Measurements from ENCODE around the gene ZC3H12D.
"Not testable (repeated sequence)": the region's sequence is repeated elsewhere in the genome, so short reads cannot be mapped to it uniquely, and the experiment has no call there.

Gene ZC3H12D

DNA sequence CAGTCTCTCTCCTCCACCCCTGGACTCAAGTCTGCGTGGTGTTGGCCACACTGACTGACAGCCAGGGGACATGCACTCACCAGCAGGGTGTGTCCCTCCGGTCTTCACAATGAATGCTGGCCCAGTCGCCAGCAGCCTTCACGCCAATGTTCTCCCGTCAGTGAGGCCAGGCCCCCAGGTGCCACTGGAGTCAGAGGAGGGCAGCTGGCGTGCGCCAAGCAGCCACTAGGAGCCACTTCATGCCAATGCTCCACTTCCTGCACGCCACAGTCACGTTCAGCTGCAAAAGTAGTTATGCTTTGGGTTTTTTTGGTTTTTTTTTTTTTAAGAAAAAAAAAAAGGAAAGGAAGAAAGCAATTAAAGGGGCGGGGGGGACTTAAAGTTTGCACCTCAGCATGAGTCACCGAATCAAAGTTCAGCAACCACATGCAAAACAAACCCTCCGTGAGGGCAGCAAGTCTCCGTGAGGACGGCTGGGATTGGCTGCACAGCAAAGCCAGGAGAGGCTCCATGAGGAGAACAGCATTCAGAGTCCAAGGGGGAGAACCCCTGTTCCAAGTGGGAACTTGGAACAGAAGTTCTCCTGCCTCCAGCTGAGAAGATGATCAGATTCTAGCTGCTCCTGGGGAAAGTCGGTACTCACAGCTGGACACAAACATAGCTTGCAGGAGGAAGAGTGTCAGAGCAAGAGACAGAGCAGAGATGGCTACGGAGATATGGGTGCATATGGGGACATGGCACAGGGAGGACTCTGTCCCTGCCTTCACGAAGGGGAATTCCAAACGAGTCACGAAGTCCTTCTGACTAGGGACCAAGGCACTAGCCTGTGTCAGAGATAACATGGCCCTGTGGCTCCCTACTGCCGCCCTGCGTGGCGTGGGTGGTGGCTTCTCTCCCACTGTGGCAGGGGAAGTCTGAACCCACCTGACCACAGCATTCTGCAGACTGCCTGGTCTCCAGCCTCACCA is at the start of gene ZC3H12D:
Gene ZC3H12D, minus strand, starts transcription at position 282 of the 968 bp plus-strand sequence. CDS start 10,471 bp downstream, outside the sequence.
- DNase-seq (ENCODE audit: low read depth): peak; percentile 67

DNA sequence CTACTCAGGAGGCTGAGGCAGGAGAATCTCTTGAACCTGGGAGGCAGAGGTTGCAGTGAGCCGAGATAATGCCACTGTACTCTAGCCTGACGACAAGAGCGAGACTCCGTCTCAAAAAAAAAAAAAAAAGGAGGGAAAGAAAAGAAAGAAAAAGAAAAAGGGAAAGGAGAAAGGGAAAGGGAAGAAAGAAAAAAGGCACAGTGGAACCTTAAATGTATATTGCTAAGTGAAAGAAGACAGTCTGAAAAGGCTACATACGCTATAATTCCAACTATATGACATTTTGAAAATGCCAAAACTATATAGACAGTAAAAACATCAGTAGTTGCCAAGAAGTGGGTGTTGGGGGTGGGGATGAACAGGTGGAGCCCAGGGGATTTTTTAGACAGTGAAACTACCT is 44.8 kb upstream of the ZC3H12D start:
- DNase-seq (ENCODE audit: low read depth): no peak

DNA sequence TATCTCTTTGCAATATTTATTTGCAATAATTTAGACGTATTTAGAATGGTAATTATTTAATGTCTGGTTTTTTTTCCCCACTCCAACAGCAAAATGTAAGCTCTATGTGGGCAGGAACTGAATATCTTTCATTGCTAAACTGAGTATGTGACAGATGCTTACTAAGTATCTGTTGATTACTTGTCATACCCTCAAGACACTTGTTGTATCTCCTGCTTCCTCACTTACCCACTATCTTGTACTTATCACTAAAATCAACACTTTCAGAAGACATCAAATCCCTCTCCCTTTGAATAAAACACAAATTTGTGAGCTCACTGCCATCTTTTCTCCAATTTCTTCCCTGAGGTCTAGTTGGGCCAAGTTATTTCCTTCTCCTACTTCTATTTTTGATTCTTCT is 30.7 kb upstream of the ZC3H12D start:
- no peak for DNase-seq (ENCODE audit: low read depth)

DNA sequence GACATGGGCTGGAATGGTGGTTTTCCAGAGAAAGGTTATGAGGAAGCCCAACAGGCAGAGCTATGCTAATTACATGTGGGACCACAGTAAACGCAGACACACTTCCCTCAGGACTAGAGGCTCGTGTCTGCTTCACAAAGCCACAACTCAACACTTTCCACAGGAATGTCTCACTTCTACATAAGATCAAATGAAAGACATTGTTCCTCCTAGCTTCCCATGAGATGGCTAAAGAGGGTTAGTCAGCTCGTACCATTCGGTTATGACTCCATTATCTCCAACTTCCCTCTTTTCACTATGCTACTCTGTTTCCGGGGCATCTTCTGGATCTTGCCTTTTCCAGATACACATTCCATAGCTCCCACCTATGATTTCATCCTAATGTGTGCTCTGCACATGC is 29.1 kb upstream of the ZC3H12D start:
- no peak for DNase-seq (ENCODE audit: low read depth)

DNA sequence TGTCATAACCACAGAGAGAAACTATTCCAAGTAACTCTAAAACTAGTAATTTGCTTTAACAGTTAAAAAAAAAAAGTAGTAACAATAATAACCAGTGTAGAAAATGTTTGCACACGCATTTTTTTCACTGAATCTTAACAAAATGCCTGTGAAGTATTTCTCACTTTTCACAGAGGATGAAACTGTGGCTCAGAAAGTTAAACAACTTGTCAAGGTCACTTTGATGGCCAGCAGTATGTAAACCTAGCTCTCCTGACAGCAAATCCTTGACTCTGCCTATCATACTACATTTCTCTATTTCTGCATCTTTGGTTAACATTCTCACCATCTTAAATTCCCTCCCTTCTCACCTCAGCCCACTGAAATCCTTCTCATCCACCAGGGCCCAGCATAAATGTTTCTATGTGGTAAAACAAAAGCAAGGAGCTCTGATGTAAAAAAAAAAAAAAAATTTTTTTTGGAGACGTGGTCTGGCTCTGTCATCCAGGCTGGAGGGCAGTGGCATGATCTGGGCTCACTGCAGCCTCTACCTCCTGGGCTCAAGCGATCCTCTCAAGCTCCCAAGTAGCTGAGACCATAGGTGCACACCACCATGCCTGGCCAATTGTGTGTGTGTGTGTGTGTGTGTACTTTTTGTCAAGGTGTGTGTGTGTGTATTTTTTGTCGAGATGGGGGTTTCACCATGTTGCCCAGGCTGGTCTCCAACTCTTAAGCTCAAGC is 26.1 kb upstream of the ZC3H12D start:
- no peak for DNase-seq (ENCODE audit: low read depth)

DNA sequence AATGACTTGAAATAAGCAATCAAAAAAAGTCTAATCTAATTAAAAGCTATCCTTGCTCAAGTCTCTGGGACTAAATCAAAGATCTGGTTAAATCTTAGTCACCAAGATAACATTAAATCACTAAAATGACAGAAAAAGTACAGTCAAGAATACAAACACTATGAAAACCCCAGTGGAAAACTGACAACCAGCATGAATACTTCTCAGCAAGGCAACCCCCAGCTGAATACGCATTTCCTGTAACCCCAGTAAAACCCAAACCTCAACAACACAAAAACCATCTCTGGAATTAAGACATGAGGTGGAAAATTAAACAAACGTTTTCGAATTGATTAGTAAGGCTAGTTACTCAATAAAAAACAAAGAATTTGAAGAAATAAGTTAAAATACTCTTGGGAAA is 23.7 kb upstream of the ZC3H12D start:
- DNase-seq (ENCODE audit: low read depth): no peak

DNA sequence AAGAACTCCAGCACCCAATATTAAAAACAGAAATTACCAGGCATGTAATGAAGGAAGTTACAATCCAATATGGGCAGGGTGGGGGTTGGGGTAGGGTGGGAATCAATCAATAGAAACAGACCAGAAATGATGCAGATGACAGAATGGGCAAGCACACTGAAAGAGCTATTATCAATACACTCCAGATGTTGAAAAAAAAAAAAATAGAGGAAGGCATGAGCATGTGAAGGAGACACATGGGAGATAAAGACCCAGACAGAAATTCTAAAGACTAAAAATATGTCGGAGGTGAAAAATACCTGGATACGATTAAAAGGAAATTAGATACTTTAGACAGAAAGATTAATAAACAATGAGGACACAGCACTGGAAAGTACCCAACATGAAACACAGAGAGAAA is 19.1 kb upstream of the ZC3H12D start:
- no peak for DNase-seq (ENCODE audit: low read depth)

DNA sequence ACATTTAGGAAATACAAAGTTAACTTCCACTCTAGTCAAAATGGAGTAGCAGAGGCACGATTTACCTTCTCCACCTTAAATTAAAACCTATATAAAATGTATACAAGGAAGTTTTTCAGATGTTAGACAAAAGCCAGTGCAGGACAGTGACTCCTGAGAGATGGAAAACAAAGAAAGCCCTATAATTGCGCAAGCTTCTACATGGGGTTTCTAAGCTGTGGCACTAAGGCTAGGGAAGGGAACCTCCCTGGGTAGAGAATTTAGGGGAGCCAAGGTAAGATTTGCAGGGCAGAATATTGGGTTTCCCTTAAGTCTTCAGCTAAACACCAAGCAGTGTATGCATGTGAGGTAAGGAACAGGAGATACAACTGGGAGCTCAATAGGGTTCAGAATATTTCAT is 18.5 kb upstream of the ZC3H12D start:
- DNase-seq (ENCODE audit: low read depth): no peak

DNA sequence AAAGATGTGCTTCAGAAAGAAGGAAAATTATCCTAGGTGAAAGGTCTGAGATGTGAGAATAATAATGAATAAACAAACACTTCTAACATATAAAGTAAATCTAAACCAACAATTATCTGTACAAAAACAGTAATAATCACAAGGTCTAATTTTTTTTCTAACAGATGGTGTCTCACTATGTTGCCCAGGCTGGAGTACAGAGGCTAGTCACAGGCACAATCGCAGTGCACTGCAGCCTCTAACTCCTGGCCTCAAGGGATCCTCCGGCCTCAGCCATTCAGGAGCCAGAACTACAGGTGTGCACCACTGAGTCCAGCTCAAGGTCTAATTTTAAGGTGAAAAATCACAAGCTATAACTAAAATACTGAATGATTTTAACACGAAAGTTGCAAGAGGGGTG is 17.0 kb upstream of the ZC3H12D start:
- no peak for DNase-seq (ENCODE audit: low read depth)

DNA sequence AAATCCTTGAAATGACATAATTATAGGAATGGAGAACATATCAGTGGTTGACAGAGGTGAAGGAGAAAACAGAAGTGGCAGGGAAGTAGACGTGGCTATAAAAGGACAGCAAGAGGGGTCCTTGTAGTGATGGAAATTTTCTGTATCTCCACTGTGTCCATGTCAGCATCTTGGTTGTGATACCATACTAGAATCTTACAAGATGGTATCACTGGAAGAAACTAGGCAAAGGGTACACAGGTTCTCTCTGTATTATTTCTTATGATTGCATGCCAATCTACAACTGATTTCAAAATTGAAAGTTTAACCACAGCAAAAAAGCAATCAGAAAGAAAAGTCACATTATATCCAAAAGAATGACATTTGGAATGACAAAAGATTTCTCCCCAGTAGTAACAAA is 16.4 kb upstream of the ZC3H12D start:
- no peak for DNase-seq (ENCODE audit: low read depth)

DNA sequence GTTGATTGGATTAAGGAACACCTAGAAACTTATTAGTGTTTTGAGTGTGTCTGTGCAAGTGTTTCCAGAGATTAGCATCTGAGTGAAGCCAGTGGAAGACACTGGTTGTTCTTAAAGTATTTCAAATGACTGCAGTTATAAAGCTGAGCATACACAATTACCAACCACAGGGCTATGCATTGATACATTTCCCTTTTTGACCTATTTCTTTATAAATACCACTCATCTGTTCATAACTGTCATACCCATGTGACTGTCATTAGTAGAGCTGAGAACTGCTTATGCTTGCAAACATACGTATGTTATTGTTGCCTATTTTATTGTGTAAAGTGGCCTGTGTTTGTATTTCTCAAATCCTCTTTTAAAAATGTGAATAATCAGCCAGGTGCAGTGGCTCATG is 15.3 kb upstream of the ZC3H12D start:
- no peak for DNase-seq (ENCODE audit: low read depth)

DNA sequence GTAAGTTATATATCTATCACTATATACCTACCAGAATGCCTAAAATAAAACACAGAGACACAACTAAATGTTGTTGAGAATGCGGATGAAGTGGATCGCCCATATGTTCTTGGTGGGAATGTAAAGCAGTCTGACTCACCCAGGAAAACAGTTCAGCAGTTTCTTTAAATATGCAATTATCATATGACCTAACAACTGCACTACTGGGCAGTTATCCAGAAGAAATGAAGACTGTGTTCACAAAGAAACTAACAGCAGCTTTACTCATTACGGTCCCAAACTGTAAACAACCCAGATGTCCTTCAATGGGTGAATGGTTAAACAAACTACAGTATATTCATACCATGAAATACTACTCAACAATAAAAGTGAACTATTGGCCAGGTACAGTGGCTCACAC is 14.3 kb upstream of the ZC3H12D start:
- peak; percentile 96 for DNase-seq (ENCODE audit: low read depth)

DNA sequence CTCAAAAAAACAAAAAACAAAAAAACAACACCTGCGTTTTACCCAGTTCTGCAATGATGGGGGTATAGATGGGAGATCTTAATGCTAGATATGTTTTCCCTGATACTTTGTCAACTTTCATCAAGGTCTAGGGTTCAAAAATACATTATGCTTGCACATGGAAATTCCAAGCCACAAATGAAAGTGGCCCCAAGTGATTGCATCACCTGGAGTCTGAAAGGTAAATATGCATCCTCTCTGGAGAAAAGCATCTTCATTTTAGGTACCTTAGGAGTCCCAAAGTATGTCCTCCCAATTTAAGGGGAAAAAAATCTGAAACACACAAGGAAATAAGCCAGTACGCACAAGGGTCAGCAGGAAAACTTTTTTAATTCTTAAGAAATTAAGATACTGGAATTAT is 12.6 kb upstream of the ZC3H12D start:
- DNase-seq (ENCODE audit: low read depth): no peak

DNA sequence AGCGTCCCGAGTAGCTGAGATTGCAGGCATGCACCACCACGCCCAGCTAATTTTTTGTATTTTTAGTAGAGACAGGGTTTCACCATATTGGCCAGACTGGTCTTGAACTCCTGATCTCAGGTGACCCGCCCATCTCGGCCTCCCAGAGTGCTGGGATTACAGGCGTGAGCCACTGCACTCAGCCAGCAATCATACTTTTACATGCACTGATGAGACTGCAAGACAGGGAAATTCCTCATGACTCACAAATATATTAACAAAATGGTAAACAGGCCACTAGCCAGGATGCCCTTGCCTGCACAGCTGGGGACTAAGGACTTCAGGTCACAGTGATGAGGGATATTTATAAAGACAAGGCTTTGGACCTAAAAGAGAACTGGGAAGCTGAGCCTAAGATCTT is 11.8 kb upstream of the ZC3H12D start:
- DNase-seq (ENCODE audit: low read depth): peak; percentile 81

DNA sequence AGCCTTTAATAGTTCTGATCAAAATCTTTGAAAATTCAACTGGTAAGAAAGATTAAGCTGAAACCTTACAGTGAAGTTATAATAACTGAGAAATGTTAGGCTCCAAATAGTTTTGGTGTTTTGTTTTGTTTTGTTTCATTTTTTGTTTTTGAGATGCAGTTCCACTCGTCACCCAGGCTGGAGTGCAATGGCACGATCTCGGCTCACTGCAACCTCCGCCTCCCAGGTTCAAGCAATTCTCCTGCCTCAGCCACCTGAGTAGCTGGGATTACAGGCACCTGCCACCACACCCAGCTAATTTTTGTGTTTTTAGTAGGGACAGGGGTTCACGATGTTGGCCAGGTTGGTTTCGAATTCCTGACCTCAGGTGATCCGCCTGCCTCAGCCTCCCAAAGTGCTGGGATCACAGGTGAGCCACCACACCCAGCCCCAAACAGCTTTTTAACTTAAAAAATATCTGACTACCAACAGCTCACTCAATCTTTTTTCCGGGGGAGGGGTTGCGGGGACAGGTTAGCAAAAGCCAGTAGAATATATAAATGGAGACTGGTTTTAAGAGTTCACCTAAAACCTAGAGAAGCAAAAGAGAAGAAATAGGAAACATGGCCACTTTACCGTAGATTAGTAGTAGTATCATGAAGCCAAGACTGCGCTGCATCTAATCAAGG is 10.7 kb upstream of the ZC3H12D start:
- not testable (repeated sequence) for DNase-seq (ENCODE audit: low read depth)

DNA sequence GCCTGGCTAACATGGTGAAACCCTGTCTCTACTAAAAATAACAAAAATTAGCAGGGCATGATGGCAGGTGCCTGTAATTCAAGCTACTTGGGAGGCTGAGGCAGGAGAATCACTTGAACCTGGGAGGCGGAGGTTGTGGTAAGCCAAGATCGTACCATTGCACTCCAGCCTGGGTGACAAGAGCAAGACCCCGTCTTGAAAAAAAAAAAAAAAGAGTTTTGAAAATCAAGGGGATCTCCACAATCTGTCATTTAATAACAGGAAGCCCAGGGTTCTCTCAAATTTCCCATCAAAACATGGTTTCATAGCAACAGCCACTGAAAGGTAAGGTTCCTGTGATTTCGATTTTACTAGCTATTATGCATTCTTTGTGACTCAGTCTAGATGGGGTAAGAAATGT is 10.0 kb upstream of the ZC3H12D start:
- DNase-seq (ENCODE audit: low read depth): peak; percentile 42

DNA sequence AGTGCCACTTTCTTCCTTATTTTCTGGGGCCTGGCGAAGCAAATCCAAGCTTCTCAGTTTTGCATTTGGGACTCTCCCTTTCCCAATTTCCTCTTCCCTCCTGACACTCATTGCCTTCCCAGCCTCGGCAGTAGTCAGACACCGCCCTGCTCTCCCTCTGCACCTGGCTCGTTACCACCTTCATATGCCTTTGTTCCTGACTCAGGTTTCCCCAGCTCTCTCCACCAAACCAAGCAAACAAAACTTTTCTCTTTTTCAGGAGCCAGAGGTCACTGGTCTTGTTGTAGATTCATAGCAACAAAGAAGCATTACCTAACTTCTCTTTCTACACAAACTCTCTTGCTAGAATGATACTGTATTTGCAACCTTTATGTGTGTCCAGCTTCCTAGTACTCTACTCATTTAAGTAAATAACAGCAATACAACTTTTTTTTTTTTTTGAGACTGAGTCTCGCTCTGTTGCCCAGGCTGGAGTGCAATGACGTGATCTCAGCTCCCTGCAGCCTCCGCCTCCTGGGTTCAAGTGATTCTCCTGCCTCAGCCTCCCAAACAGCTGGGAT is 9.0 kb upstream of the ZC3H12D start:
- no peak for DNase-seq (ENCODE audit: low read depth)

DNA sequence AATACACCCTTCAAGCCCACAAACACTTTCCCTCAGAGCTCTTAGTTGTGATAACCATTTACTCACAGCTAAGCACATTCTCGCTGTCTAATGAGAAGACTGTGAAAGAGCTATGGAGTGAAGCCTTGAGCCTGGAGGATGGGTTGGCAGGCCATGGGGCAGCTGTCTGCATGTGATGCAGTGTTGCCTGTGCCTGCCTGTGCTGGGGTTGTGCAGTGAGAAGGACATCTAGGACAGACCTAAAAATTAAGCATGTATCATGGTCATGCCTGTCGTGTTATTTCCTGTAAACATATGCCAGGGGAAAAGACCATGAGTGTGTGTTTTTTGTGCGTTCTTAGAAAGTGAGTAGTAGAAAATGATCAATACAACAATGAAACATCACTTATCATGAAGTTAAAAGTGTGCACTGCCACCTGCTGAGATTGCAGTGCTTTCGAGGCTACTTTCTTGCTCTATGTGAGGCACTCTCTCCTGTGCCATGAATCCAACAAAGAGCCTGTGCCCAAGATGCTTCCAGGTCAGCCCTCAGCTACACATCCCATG is 8.1 kb upstream of the ZC3H12D start:
- DNase-seq (ENCODE audit: low read depth): no peak

DNA sequence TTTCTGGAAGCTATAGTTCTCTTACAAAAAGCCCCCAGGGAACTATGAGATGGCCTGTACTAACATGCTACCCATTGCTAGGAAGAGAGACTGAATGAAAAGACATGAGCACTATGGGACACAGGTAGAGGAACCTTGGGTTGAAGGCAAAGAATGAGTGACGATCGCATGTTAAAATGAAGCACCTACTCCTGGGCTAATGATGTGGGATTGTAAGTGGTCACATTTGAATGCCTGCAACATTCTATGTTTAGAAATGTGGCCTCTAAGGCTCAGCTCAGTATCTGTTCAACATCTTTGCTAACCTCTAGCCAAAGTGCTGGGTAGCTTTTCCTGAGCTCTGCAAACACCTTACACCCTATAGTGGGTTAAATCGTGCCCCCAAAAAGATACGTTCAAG is 5.2 kb upstream of the ZC3H12D start:
- no peak for DNase-seq (ENCODE audit: low read depth)

DNA sequence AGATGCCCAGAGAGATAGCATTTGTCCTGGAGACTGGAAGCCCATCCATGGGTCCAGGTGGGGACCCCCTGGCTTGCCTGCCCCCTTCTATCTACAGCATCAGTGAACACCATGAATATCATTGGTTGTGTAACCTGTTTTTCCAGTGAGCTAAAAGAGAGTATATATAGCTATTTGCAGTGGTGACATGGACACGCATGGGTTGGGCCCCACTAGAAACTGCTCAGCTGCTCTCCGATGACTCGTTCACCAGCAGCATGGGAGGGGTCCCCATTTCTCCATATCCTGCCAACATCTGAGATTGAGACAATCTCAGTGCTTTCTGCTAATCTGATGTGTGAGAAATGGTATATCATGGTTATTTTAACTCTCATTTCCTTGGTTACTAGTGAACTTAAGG is 4.0 kb upstream of the ZC3H12D start:
- DNase-seq (ENCODE audit: low read depth): no peak

DNA sequence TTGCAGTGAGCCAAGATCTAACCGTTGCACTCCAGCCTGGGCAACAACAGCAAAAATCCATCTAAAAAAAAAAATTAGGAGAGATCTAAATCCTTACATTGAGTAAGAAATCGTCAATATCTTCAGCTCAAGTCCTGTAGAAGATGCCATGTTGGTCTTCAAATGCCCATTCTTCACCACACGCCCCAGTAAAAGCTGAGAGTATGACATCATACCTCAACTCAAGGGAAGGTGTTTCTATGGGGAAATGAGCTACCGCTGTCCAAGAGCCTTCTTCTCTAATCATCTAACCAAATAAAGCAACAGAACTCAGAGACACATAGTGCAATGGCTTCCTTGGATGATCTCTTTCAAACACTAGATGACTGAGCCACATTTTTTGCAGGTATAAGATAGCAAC is 2.5 kb upstream of the ZC3H12D start:
- DNase-seq (ENCODE audit: low read depth): no peak
